ENCODE results near the gene UBA6.

GRCh38 chr4:67651536-67651935, 49.4 kb downstream of the UBA6 start:
- TF ChIP-seq CTCF (IDR thresholded peaks at IDR 0.05) (no peak), TCF7L2 (IDR thresholded peaks at IDR 0.05; ENCODE audit: low read depth, low read length) (no peak)
